ENCODE data around the gene CRYL1. TPM values are rescaled to one million over a fixed set of nuclear protein-coding genes. Genes with fewer than 3 reads are reported as not detected.

Gene CRYL1
- total RNA-seq, 1 donor from 2014 or later: 30.1 TPM

- no peak for ATAC-seq
Observed at GRCh38 chr13:20397896-20398295, 127.8 kb downstream of the CRYL1 start.

- ATAC-seq: peak; percentile 33
Observed at GRCh38 chr13:20395061-20395916, 130.4 kb downstream of the CRYL1 start.

- no peak for ATAC-seq
Observed at GRCh38 chr13:20394506-20394905, 131.2 kb downstream of the CRYL1 start.

GRCh38 chr13:20394169-20394501 is 131.5 kb downstream of the CRYL1 start:
- ATAC-seq: no peak

- no peak for ATAC-seq
Observed at GRCh38 chr13:20393273-20394168, 132.1 kb downstream of the CRYL1 start.

- no peak for ATAC-seq
Observed at GRCh38 chr13:20392530-20392929, 133.1 kb downstream of the CRYL1 start.

- ATAC-seq: peak; percentile 75
Observed at GRCh38 chr13:20391597-20392452, 133.8 kb downstream of the CRYL1 start.

GRCh38 chr13:20390526-20391175 is 135.0 kb downstream of the CRYL1 start:
- no peak for ATAC-seq

GRCh38 chr13:20389696-20390525 is 135.7 kb downstream of the CRYL1 start:
- ATAC-seq: no peak

GRCh38 chr13:20388184-20388583 is 137.5 kb downstream of the CRYL1 start:
- no peak for ATAC-seq

GRCh38 chr13:20387441-20387971 is 138.2 kb downstream of the CRYL1 start:
- ATAC-seq: peak; percentile 89

- ATAC-seq: no peak
Observed at GRCh38 chr13:20387006-20387405, 138.7 kb downstream of the CRYL1 start.

- ATAC-seq: no peak
Observed at GRCh38 chr13:20383058-20383457, 142.6 kb downstream of the CRYL1 start.

GRCh38 chr13:20381401-20381800 is 144.3 kb downstream of the CRYL1 start:
- no peak for ATAC-seq

GRCh38 chr13:20378721-20379120 is 146.9 kb downstream of the CRYL1 start:
- ATAC-seq: peak; percentile 93

- no peak for ATAC-seq
Observed at GRCh38 chr13:20377720-20378119, 147.9 kb downstream of the CRYL1 start.

- no peak for ATAC-seq
Observed at GRCh38 chr13:20375871-20376270, 149.8 kb downstream of the CRYL1 start.

GRCh38 chr13:20373861-20374260 is 151.8 kb downstream of the CRYL1 start:
- ATAC-seq: no peak

GRCh38 chr13:20371825-20372224 is 153.8 kb downstream of the CRYL1 start:
- ATAC-seq: no peak

- ATAC-seq: peak; percentile 85
Observed at GRCh38 chr13:20370815-20371421, 154.7 kb downstream of the CRYL1 start.

Measured in esophagus mucosa (tissue), 1 donor.